Measurements from ENCODE around the gene IFT122.

Gene IFT122

GRCh38 chr3:129518038-129518561, 78.1 kb downstream of the IFT122 start:
- DNase-seq (ENCODE audit: low read depth), result no peak

GRCh38 chr3:129518581-129518980, 78.6 kb downstream of the IFT122 start:
- DNase-seq (ENCODE audit: low read depth), result no peak

- no peak for DNase-seq (ENCODE audit: low read depth)
Observed at GRCh38 chr3:129519449-129519848, 79.4 kb downstream of the IFT122 start.

- no peak for DNase-seq (ENCODE audit: low read depth)
Observed at GRCh38 chr3:129519896-129520715, 80.1 kb downstream of the IFT122 start.

GRCh38 chr3:129520960-129521359, 80.9 kb downstream of the IFT122 start:
- no peak for DNase-seq (ENCODE audit: low read depth)

GRCh38 chr3:129521611-129522010, 81.6 kb downstream of the IFT122 start:
- DNase-seq (ENCODE audit: low read depth), result no peak

GRCh38 chr3:129522953-129523352, 82.9 kb downstream of the IFT122 start:
- DNase-seq (ENCODE audit: low read depth), result no peak

- DNase-seq (ENCODE audit: low read depth), result no peak
Observed at GRCh38 chr3:129524081-129524480, 84.1 kb downstream of the IFT122 start.

- no peak for DNase-seq (ENCODE audit: low read depth)
Observed at GRCh38 chr3:129525341-129525968, 85.4 kb downstream of the IFT122 start.

GRCh38 chr3:129526121-129526900, 86.3 kb downstream of the IFT122 start:
- no peak for DNase-seq (ENCODE audit: low read depth)

- DNase-seq (ENCODE audit: low read depth), result no peak
Observed at GRCh38 chr3:129527262-129527661, 87.2 kb downstream of the IFT122 start.

GRCh38 chr3:129528589-129529100, 88.6 kb downstream of the IFT122 start, which contains the start of gene RHO:
TSS of gene RHO (plus strand) at chr3:129528639. CDS start at chr3:129528734, 95 bp downstream.
- DNase-seq (ENCODE audit: low read depth), result no peak

GRCh38 chr3:129529436-129530210, 89.6 kb downstream of the IFT122 start:
- no peak for DNase-seq (ENCODE audit: low read depth)

GRCh38 chr3:129530251-129530791, 90.3 kb downstream of the IFT122 start:
- no peak for DNase-seq (ENCODE audit: low read depth)

- no peak for DNase-seq (ENCODE audit: low read depth)
Observed at GRCh38 chr3:129530821-129531220, 90.8 kb downstream of the IFT122 start.

- DNase-seq (ENCODE audit: low read depth), result no peak
Observed at GRCh38 chr3:129531699-129532098, 91.7 kb downstream of the IFT122 start.

GRCh38 chr3:129532261-129532660, 92.2 kb downstream of the IFT122 start:
- no peak for DNase-seq (ENCODE audit: low read depth)

GRCh38 chr3:129533406-129533805, 93.4 kb downstream of the IFT122 start:
- no peak for DNase-seq (ENCODE audit: low read depth)

GRCh38 chr3:129534428-129535027, 94.5 kb downstream of the IFT122 start:
- DNase-seq (ENCODE audit: low read depth), result no peak

GRCh38 chr3:129535075-129535474, 95.1 kb downstream of the IFT122 start:
- DNase-seq (ENCODE audit: low read depth), result no peak

GRCh38 chr3:129536374-129536667, 96.3 kb downstream of the IFT122 start:
- DNase-seq (ENCODE audit: low read depth), result no peak

All from activated gamma-delta T cell treated with anti-CD3 and anti-CD28 coated beads, Interleukin-2, amount 50 U/mL, for 16 hours (primary cell).